ENCODE data around the gene SPI1.

Gene SPI1

DNA sequence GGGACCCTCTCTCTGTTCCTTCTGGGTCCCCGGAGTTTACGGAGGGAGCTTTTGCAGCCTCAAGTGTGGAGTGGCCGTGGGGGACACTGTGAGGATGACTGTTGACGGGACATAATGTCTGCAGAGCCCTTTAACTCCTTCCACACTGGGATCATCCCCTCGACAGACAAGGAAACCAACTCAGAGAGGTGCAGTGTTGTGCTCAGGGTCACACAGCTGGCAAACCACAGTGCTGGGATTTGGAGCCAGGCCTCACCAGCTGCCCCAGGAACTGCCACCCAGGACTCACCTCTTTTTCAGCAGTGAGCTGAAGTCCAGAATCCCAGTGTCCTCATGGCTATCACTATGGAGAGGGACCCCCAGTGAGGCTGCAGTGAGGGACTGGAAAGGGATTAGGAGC, 31.2 kb downstream of the SPI1 start:
- WGBS, 2 experiments (ENCODE audit: insufficient coverage in 2 of 2), result 100% methylated on average over 2 to 3 of the region's 5 CpGs
- Histone ChIP-seq H3K4me3 (ENCODE audit: extremely low read depth, insufficient read depth, low read length, poor library complexity, severe bottlenecking) (no peak overlapping the region), H3K27ac (ENCODE audit: low read depth, low read length, severe bottlenecking) (no peak overlapping the region), H3K4me1 (ENCODE audit: control insufficient read depth, insufficient read depth, low read length, poor library complexity, severe bottlenecking) (no peaks in the 10 kb centered on the region), H3K36me3 (ENCODE audit: control insufficient read depth, insufficient read depth, low read length) (no peaks in the 10 kb centered on the region), H3K9me3 (ENCODE audit: control insufficient read depth, low read length) (no peaks in the 10 kb centered on the region)

- no peaks in the 10 kb centered on the region for H3K36me3 ChIP-seq (ENCODE audit: control insufficient read depth, insufficient read depth, low read length)
- H3K4me3 ChIP-seq (ENCODE audit: extremely low read depth, insufficient read depth, low read length, poor library complexity, severe bottlenecking), result no peak overlapping the region
- 92 to 96% methylated on average over 14 to 15 of the region's 18 CpGs for WGBS, 2 experiments (ENCODE audit: insufficient coverage in 2 of 2)
- H3K27ac ChIP-seq (ENCODE audit: low read depth, low read length, severe bottlenecking), result no peak overlapping the region
- no peaks in the 10 kb centered on the region for H3K4me1 ChIP-seq (ENCODE audit: control insufficient read depth, insufficient read depth, low read length, poor library complexity, severe bottlenecking)
- H3K9me3 ChIP-seq (ENCODE audit: control insufficient read depth, low read length), result no peaks in the 10 kb centered on the region
These were observed 32.3 kb downstream of the SPI1 start for GRCh38 chr11:47345890-47346563.

DNA sequence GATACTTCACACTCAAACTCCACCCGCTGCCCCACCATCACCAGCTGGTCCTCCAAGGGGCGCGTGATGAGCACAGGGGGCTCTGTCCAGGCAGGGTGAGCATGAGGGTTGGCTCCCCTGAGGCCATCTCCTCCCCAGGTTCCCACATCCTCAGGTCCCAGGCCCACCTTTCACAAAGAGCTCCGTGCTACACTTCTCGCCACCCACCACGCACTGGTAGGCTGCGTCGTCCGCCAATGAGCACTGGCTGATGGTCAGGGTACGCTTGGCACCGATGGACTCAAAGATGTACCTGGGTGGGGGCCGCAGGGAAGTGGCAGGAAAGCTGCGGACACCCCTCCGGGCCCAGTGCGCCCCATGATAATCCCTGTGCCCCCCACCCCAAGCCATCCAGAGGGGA, 35.5 kb downstream of the SPI1 start:
- no peaks in the 10 kb centered on the region for H3K36me3 ChIP-seq (ENCODE audit: control insufficient read depth, insufficient read depth, low read length)
- H3K27ac ChIP-seq (ENCODE audit: low read depth, low read length, severe bottlenecking), result no peak overlapping the region
- WGBS, 2 experiments (ENCODE audit: insufficient coverage in 2 of 2), result 93 to 98% methylated on average over 10 to 15 of the region's 15 CpGs
- no peaks in the 10 kb centered on the region for H3K4me1 ChIP-seq (ENCODE audit: control insufficient read depth, insufficient read depth, low read length, poor library complexity, severe bottlenecking)
- no peaks in the 10 kb centered on the region for H3K9me3 ChIP-seq (ENCODE audit: control insufficient read depth, low read length)
- no peak overlapping the region for H3K4me3 ChIP-seq (ENCODE audit: extremely low read depth, insufficient read depth, low read length, poor library complexity, severe bottlenecking)

- Histone ChIP-seq H3K36me3 (ENCODE audit: control insufficient read depth, insufficient read depth, low read length) (no peaks in the 10 kb centered on the region), H3K4me3 (ENCODE audit: extremely low read depth, insufficient read depth, low read length, poor library complexity, severe bottlenecking) (no peak overlapping the region), H3K9me3 (ENCODE audit: control insufficient read depth, low read length) (no peaks in the 10 kb centered on the region), H3K4me1 (ENCODE audit: control insufficient read depth, insufficient read depth, low read length, poor library complexity, severe bottlenecking) (no peaks in the 10 kb centered on the region), H3K27ac (ENCODE audit: low read depth, low read length, severe bottlenecking) (no peak overlapping the region)
- WGBS, 2 experiments (ENCODE audit: insufficient coverage in 2 of 2), result 92 to 93% methylated on average over 20 to 22 of the region's 24 CpGs
These were observed 36.1 kb downstream of the SPI1 start for GRCh38 chr11:47342036-47342803.

- no peaks in the 10 kb centered on the region for H3K36me3 ChIP-seq (ENCODE audit: control insufficient read depth, insufficient read depth, low read length)
- H3K4me3 ChIP-seq (ENCODE audit: extremely low read depth, insufficient read depth, low read length, poor library complexity, severe bottlenecking), result no peak overlapping the region
- H3K4me1 ChIP-seq (ENCODE audit: control insufficient read depth, insufficient read depth, low read length, poor library complexity, severe bottlenecking), result no peaks in the 10 kb centered on the region
- no peak overlapping the region for H3K27ac ChIP-seq (ENCODE audit: low read depth, low read length, severe bottlenecking)
- H3K9me3 ChIP-seq (ENCODE audit: control insufficient read depth, low read length), result no peaks in the 10 kb centered on the region
- 78 to 83% methylated on average over 16 of the region's 18 CpGs for WGBS, 2 experiments (ENCODE audit: insufficient coverage in 2 of 2)
These were observed 37.2 kb downstream of the SPI1 start for GRCh38 chr11:47340980-47341775.

DNA sequence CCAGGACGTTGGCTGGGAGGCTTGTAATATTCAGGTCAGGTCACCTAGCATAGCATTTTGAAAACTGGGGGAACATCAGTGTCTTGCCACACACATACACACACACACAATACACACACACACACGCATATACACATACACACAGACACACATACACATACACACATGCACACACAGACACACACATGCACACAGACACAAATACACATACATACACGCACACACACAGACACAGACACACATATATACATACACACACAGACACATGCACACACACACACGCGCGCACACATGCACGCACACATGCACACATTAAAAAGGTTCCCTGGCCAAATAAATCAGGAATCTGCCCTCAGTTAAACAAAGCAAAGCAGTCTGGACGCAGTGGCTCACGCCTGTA, 38.3 kb downstream of the SPI1 start:
- WGBS, 2 experiments (ENCODE audit: insufficient coverage in 2 of 2), result 80 to 88% methylated on average over 7 to 8 of the region's 9 CpGs
- H3K9me3 ChIP-seq (ENCODE audit: control insufficient read depth, low read length), result no peaks in the 10 kb centered on the region
- H3K27ac ChIP-seq (ENCODE audit: low read depth, low read length, severe bottlenecking), result no peak overlapping the region
- H3K4me1 ChIP-seq (ENCODE audit: control insufficient read depth, insufficient read depth, low read length, poor library complexity, severe bottlenecking), result no peaks in the 10 kb centered on the region
- no peak overlapping the region for H3K4me3 ChIP-seq (ENCODE audit: extremely low read depth, insufficient read depth, low read length, poor library complexity, severe bottlenecking)
- H3K36me3 ChIP-seq (ENCODE audit: control insufficient read depth, insufficient read depth, low read length), result no peaks in the 10 kb centered on the region

DNA sequence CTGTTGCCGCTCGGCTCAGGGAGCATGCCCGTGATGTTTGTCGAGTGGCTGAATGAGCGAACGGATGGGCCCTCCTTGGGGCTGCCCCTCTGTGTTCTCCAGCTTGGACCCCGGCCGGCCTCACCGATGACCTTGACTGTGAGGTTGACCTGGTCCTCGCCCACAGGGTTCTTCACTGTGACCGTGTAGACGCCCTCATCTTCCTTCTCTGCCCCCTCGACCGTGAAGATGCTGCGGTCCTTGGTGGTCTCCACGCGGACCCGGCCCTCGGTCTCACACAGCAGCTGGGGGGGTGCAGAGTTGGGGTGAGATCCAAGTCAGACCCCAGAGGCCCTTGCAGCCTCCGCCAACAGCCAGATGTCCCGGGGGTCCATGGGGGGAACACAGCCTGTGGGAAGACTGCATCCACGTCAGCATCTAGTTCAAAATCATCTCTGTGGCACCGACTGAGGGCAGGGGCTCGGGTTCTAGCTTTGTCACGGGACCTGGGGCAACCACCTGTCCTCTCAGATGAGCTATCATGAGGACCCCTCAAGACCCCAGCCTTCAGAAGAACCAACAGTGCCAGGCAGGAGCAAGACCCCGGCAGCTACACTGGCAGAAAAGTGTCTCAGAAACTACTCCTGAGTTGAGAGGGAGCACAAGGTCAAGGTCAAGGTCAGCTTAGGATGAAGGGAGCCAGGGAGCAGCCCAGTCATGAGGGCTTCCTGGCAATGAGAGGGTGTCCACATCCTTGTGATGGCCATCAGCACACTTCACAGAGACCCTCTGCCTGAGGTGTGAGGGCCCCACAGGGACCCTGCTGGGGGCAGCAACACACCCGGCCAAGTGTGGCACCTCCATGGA, 39.7 kb downstream of the SPI1 start:
- H3K9me3 ChIP-seq (ENCODE audit: control insufficient read depth, low read length), result no peaks in the 10 kb centered on the region
- H3K4me1 ChIP-seq (ENCODE audit: control insufficient read depth, insufficient read depth, low read length, poor library complexity, severe bottlenecking), result no peaks in the 10 kb centered on the region
- H3K4me3 ChIP-seq (ENCODE audit: extremely low read depth, insufficient read depth, low read length, poor library complexity, severe bottlenecking), result no peak overlapping the region
- 92 to 93% methylated on average over 22 to 24 of the region's 27 CpGs for WGBS, 2 experiments (ENCODE audit: insufficient coverage in 2 of 2)
- no peak overlapping the region for H3K27ac ChIP-seq (ENCODE audit: low read depth, low read length, severe bottlenecking)
- H3K36me3 ChIP-seq (ENCODE audit: control insufficient read depth, insufficient read depth, low read length), result no peaks in the 10 kb centered on the region

DNA sequence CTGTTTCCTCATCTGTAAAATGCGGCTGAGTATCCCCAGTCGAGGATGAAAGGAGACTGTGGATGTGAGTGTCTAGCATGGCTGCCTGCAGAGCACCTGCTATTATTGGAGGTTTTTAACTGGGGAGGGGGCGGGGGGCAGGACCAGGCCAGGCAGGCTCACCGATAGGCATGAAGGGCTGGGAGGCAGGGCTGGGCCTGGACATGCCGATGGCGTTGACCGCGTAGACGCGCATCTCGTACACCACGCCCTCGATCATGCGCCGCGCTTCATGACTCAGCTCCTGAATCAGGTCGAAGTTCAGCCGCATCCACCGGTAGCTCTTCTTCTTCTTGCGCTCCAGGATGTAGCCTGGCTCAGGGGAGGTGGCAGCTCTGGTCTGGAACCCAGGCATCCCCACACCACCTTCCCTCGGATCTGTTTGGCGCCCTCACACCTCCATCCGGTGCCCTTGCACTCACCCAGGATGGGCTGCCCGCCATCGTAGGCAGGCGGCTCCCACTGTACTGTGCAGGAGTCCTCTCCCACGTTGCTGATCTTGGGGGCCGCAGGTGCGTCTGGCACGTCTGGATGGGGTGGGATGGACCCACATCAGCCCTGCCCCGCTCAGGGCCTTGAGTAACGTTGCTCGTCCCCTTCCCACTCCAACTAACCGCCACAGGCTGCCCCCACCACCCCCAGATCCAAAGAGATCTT, 41.0 kb downstream of the SPI1 start:
- 93% methylated on average over 26 of the region's 34 CpGs for WGBS, 2 experiments (ENCODE audit: insufficient coverage in 2 of 2)

GRCh38 chr11:47336595-47336994, 41.8 kb downstream of the SPI1 start:
- Histone ChIP-seq H3K36me3 (ENCODE audit: control insufficient read depth, insufficient read depth, low read length) (no peaks in the 10 kb centered on the region), H3K4me3 (ENCODE audit: extremely low read depth, insufficient read depth, low read length, poor library complexity, severe bottlenecking) (no peak overlapping the region), H3K27ac (ENCODE audit: low read depth, low read length, severe bottlenecking) (no peak overlapping the region), H3K4me1 (ENCODE audit: control insufficient read depth, insufficient read depth, low read length, poor library complexity, severe bottlenecking) (no peaks in the 10 kb centered on the region), H3K9me3 (ENCODE audit: control insufficient read depth, low read length) (no peaks in the 10 kb centered on the region)
- WGBS, 2 experiments (ENCODE audit: insufficient coverage in 2 of 2), result 93 to 98% methylated on average over 3 to 4 of the region's 4 CpGs

More for the DNA sequence above, 41.0 kb downstream of the SPI1 start:
- Histone ChIP-seq H3K36me3 (ENCODE audit: control insufficient read depth, insufficient read depth, low read length) (no peaks in the 10 kb centered on the region), H3K27ac (ENCODE audit: low read depth, low read length, severe bottlenecking) (no peak overlapping the region), H3K4me1 (ENCODE audit: control insufficient read depth, insufficient read depth, low read length, poor library complexity, severe bottlenecking) (no peaks in the 10 kb centered on the region), H3K9me3 (ENCODE audit: control insufficient read depth, low read length) (no peaks in the 10 kb centered on the region), H3K4me3 (ENCODE audit: extremely low read depth, insufficient read depth, low read length, poor library complexity, severe bottlenecking) (no peak overlapping the region)

DNA sequence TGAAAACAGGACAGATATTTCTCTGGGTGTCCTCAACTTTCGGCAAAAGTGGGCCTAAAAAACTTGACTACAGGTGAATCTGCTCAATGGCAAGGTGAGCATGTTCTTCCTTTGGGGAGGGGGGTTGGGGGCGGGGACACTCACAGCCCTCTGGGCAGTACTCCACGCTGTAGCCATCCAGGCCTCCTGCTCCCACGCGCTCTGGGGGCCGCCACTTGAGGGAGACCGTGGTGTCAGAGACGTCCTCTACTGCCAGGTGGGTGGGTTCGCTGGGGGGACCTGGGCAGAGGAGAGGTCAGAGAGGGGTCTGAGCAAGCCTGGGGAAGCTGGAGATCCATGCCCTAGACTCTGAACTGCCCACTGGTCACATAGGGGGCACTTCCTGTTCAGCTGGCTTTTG, 42.6 kb downstream of the SPI1 start:
- no peaks in the 10 kb centered on the region for H3K9me3 ChIP-seq (ENCODE audit: control insufficient read depth, low read length)
- H3K4me1 ChIP-seq (ENCODE audit: control insufficient read depth, insufficient read depth, low read length, poor library complexity, severe bottlenecking), result no peaks in the 10 kb centered on the region
- H3K27ac ChIP-seq (ENCODE audit: low read depth, low read length, severe bottlenecking), result no peak overlapping the region
- no peak overlapping the region for H3K4me3 ChIP-seq (ENCODE audit: extremely low read depth, insufficient read depth, low read length, poor library complexity, severe bottlenecking)
- H3K36me3 ChIP-seq (ENCODE audit: control insufficient read depth, insufficient read depth, low read length), result no peaks in the 10 kb centered on the region
- WGBS, 2 experiments (ENCODE audit: insufficient coverage in 2 of 2), result 80 to 89% methylated on average over 7 of the region's 9 CpGs

Measured in mesodermal cell (in vitro differentiated cells).